ENCODE results near the gene CHTF8. TPM values are rescaled to one million over a fixed set of nuclear protein-coding genes. Genes with fewer than 3 reads are reported as not detected.

Gene CHTF8
- polyA plus RNA-seq, 1 donor (not counting 4 experiments of a cell fraction or from before 2014, with no cell fraction given), result 96.0 TPM

DNA sequence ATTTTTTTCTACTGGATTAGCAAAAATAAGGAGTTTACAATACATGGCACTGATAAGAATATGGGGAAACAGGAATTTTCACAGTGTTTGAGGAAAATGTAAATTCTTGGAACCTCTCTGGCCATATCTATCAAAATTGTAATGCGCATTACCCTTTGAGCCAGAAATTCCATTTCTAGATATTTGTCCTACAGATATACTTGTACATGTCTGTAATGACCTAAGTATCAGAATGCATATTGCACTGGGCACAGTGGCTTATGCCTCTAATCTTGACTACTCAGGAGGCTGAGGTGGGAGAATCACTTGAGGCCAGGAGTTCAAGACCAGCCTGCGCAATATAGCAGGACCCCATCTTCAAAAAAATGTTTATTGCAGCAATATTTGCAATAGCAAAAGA is 52.7 kb downstream of the CHTF8 start:
- H3K4me2 ChIP-seq (ENCODE audit: control insufficient read depth, extremely low read depth, insufficient read depth, low read depth, low read length), result no peak overlapping the region
- H3K9me3 ChIP-seq (ENCODE audit: control insufficient read depth, low read depth, low read length), result no peaks in the 10 kb centered on the region
- no peaks in the 10 kb centered on the region for H3K36me3 ChIP-seq (ENCODE audit: control insufficient read depth in 2 of 2, extremely low read depth in 1 of 2, insufficient read depth in 2 of 2, low read length in 2 of 2)
- H3K4me1 ChIP-seq (ENCODE audit: control insufficient read depth, extremely low read depth, insufficient read depth, low read length), result peaks cover 10% of the 10 kb centered on the region
- no peak for FAIRE-seq
- no peak for DNase-seq (ENCODE audit: low read depth, low spot score)
- no peak for TF ChIP-seq EZH2 (IDR thresholded peaks at IDR 0.05; ENCODE audit: low read length)
- TF ChIP-seq, protein P1, sequence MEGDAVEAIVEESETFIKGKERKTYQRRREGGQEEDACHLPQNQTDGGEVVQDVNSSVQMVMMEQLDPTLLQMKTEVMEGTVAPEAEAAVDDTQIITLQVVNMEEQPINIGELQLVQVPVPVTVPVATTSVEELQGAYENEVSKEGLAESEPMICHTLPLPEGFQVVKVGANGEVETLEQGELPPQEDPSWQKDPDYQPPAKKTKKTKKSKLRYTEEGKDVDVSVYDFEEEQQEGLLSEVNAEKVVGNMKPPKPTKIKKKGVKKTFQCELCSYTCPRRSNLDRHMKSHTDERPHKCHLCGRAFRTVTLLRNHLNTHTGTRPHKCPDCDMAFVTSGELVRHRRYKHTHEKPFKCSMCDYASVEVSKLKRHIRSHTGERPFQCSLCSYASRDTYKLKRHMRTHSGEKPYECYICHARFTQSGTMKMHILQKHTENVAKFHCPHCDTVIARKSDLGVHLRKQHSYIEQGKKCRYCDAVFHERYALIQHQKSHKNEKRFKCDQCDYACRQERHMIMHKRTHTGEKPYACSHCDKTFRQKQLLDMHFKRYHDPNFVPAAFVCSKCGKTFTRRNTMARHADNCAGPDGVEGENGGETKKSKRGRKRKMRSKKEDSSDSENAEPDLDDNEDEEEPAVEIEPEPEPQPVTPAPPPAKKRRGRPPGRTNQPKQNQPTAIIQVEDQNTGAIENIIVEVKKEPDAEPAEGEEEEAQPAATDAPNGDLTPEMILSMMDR (optimal IDR thresholded peaks at IDR 0.05 in 1 of 3, IDR thresholded peaks at IDR 0.05 in 1 of 3, conservative IDR thresholded peaks at IDR 0.05 in 1 of 3; ENCODE audit: extremely low read depth in 1 of 3, insufficient read depth in 2 of 3, low read length in 3 of 3), result no peak
- H3K9ac ChIP-seq (ENCODE audit: control insufficient read depth, extremely low read depth, insufficient read depth, low read length), result no peak overlapping the region
- no peak overlapping the region for H2AFZ ChIP-seq (ENCODE audit: control insufficient read depth, low read length)
- H3K27me3 ChIP-seq (ENCODE audit: control insufficient read depth, extremely low read depth, insufficient read depth, low read length), result no peaks in the 10 kb centered on the region
- H3K79me2 ChIP-seq (ENCODE audit: control insufficient read depth, insufficient read depth, low read length), result no peaks in the 10 kb centered on the region
- dilution Hi-C loops (cut with MboI; ENCODE audit: extremely low pct_ligation_motif_present, low sequenced_read_pairs), result no loop called here
- H3K9me1 ChIP-seq (ENCODE audit: control insufficient read depth, extremely low read depth, insufficient read depth, low read length), result no peaks in the 10 kb centered on the region
- H3K27ac ChIP-seq (ENCODE audit: control insufficient read depth, insufficient read depth, low read length), result no peak overlapping the region
- H3K4me3 ChIP-seq (ENCODE audit: control insufficient read depth in 2 of 3, extremely low read depth in 1 of 3, insufficient read depth in 2 of 3, low read depth in 1 of 3, low read length in 3 of 3), result no peak overlapping the region
- no peaks in the 10 kb centered on the region for H4K20me1 ChIP-seq (ENCODE audit: control insufficient read depth, extremely low read depth, insufficient read depth, low read length)

DNA sequence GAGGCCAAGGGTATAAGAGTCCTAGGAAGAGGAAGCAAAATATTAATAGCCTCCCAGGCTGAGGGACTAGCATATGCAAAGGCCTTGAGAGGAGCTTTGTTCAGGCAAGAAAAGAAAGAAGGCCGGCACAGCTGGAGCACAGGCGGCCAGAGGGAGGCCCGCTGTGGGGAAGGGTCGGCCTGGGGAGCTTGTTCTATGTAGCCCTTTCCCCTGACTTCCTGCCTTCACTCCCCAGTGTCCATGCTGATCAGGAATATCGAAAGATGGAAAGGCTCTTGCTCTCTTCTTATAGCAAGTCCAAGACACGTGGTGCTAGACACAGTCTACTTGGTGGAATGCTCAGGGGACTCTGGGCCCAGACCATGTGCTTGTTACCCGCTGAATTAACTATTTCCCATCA is 54.3 kb downstream of the CHTF8 start:
- dilution Hi-C loops (cut with MboI; ENCODE audit: extremely low pct_ligation_motif_present, low sequenced_read_pairs), result no loop called here

More for the DNA sequence above, 54.3 kb downstream of the CHTF8 start:
- H3K4me2 ChIP-seq (ENCODE audit: control insufficient read depth, extremely low read depth, insufficient read depth, low read depth, low read length), result no peak overlapping the region
- no peaks in the 10 kb centered on the region for H3K9me3 ChIP-seq (ENCODE audit: control insufficient read depth, low read depth, low read length)
- H3K4me1 ChIP-seq (ENCODE audit: control insufficient read depth, extremely low read depth, insufficient read depth, low read length), result peaks cover 18% of the 10 kb centered on the region
- H3K27me3 ChIP-seq (ENCODE audit: control insufficient read depth, extremely low read depth, insufficient read depth, low read length), result no peaks in the 10 kb centered on the region
- H3K36me3 ChIP-seq (ENCODE audit: control insufficient read depth in 2 of 2, extremely low read depth in 1 of 2, insufficient read depth in 2 of 2, low read length in 2 of 2), result no peaks in the 10 kb centered on the region
- DNase-seq (ENCODE audit: low read depth, low spot score) (no peak), FAIRE-seq (no peak)
- no peaks in the 10 kb centered on the region for H3K9me1 ChIP-seq (ENCODE audit: control insufficient read depth, extremely low read depth, insufficient read depth, low read length)
- no peaks in the 10 kb centered on the region for H3K79me2 ChIP-seq (ENCODE audit: control insufficient read depth, insufficient read depth, low read length)
- no peak for TF ChIP-seq EZH2 (IDR thresholded peaks at IDR 0.05; ENCODE audit: low read length)
- TF ChIP-seq, protein P1 (optimal IDR thresholded peaks at IDR 0.05 in 1 of 3, IDR thresholded peaks at IDR 0.05 in 1 of 3, conservative IDR thresholded peaks at IDR 0.05 in 1 of 3; ENCODE audit: extremely low read depth in 1 of 3, insufficient read depth in 2 of 3, low read length in 3 of 3), result no peak
- H3K9ac ChIP-seq (ENCODE audit: control insufficient read depth, extremely low read depth, insufficient read depth, low read length), result no peak overlapping the region
- H3K4me3 ChIP-seq (ENCODE audit: control insufficient read depth in 2 of 3, extremely low read depth in 1 of 3, insufficient read depth in 2 of 3, low read depth in 1 of 3, low read length in 3 of 3), result no peak overlapping the region
- no peaks in the 10 kb centered on the region for H4K20me1 ChIP-seq (ENCODE audit: control insufficient read depth, extremely low read depth, insufficient read depth, low read length)
- no peak overlapping the region for H2AFZ ChIP-seq (ENCODE audit: control insufficient read depth, low read length)
- no peak overlapping the region for H3K27ac ChIP-seq (ENCODE audit: control insufficient read depth, insufficient read depth, low read length)

All from keratinocyte (primary cell).